Peyer's patch (tissue), 4 donors: Measurements from ENCODE around the gene WIPF1.

Experiments
- POLR2A ChIP-seq, 2 donors: fragments of 450-650 bp; IDR thresholded peaks; one replicate each; pipeline ENCODE4 v1.5.1; 2017; ENCODE audit warnings: antibody characterized with exemption in 2 of 2, mild to moderate bottlenecking in 2 of 2, moderate library complexity in 2 of 2
- TF ChIP-seq, protein P1 (sequence below), 6 experiments: fragments of 450-650 bp in 4 of 6; fragments of 200-600 bp in 2 of 6; sonication (generic) in 1 of 6; IDR thresholded peaks; one replicate each; pipeline ENCODE4 v1.5.1; 2017 to 2019; ENCODE audit warnings: antibody characterized with exemption in 6 of 6, mild to moderate bottlenecking in 3 of 6, moderate library complexity in 1 of 6

DNA sequence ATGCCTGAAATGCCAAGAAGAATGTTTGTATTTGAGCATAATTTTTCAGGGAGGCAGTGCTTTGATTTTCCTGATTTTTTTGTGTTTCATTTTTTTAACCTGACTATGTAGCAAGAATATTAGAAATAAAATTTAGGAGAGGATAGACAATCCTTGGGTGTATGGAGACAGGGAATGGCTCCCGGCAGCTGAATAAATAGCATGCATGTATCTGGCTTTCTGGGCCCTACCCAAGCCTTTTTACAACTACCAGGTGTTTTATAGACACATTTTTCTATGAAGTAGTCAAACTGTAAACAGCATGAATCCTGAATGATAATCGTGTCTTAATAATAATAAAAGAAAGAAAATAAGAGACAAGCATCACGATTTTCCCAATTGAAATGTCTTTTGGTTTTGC, 52.4 kb downstream of the WIPF1 start:
- TF ChIP-seq, protein P1, sequence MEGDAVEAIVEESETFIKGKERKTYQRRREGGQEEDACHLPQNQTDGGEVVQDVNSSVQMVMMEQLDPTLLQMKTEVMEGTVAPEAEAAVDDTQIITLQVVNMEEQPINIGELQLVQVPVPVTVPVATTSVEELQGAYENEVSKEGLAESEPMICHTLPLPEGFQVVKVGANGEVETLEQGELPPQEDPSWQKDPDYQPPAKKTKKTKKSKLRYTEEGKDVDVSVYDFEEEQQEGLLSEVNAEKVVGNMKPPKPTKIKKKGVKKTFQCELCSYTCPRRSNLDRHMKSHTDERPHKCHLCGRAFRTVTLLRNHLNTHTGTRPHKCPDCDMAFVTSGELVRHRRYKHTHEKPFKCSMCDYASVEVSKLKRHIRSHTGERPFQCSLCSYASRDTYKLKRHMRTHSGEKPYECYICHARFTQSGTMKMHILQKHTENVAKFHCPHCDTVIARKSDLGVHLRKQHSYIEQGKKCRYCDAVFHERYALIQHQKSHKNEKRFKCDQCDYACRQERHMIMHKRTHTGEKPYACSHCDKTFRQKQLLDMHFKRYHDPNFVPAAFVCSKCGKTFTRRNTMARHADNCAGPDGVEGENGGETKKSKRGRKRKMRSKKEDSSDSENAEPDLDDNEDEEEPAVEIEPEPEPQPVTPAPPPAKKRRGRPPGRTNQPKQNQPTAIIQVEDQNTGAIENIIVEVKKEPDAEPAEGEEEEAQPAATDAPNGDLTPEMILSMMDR (IDR thresholded peaks at IDR 0.05) = no peak
- TF ChIP-seq POLR2A (IDR thresholded peaks at IDR 0.05) = no peak
